K562 (cell line): Measurements from ENCODE around the gene TCEA3. TPM values are rescaled to one million over a fixed set of nuclear protein-coding genes. Genes with fewer than 3 reads are reported as not detected.
A peak's percentile ranks its signal among the peaks of the same experiment; 100 is the strongest.

Experiments
- BMI1 ChIP-seq: fragments of 150-350 bp; IDR thresholded peaks from 2 replicates; pipeline ENCODE4 v1.6.1; 2014; ENCODE audit warnings: low read length
- CBFA2T2 ChIP-seq: fragments of 450-650 bp; conservative IDR thresholded peaks from 2 replicates; pipeline ENCODE4 v1.6.1; 2017; ENCODE audit warnings: mild to moderate bottlenecking
- CCNT2 ChIP-seq: IDR thresholded peaks from 2 replicates; pipeline ENCODE4 v1.6.1; 2011; ENCODE audit warnings: borderline replicate concordance, low read depth, mild to moderate bottlenecking, moderate library complexity, mixed read lengths, low read length; ENCODE audit not compliant: insufficient read length; ENCODE audit errors: extremely low read depth
- CREBBP ChIP-seq: IDR thresholded peaks from one replicate; pipeline ENCODE4 v1.6.1; 2012; ENCODE audit warnings: low read depth, mild to moderate bottlenecking, control low read depth, inconsistent platforms, low read length
- CTBP1 ChIP-seq: fragments of 450-650 bp; IDR thresholded peaks from 2 replicates; pipeline ENCODE4 v1.6.1; 2016; ENCODE audit warnings: borderline replicate concordance
- EP400 ChIP-seq: fragments of 450-650 bp; IDR thresholded peaks from 2 replicates; pipeline ENCODE4 v1.6.1; 2017; ENCODE audit warnings: antibody characterized with exemption, mild to moderate bottlenecking, moderate library complexity
- ETS2 ChIP-seq: IDR thresholded peaks from 2 replicates; pipeline ENCODE4 v1.6.1; 2016; ENCODE audit warnings: borderline replicate concordance, missing genetic modification characterization, mild to moderate bottlenecking, moderate library complexity, missing compliant biosample characterization; ENCODE audit not compliant: poor library complexity, severe bottlenecking
- FOXA3 ChIP-seq, 2 experiments: fragments of 450-650 bp in 1 of 2; sonication (generic) in 1 of 2; formaldehyde crosslinking; IDR thresholded peaks in 1 of 2; conservative IDR thresholded peaks in 1 of 2; 2 replicates each; pipeline versions ENCODE4 v1.4.0 to v1.8.0; 2020 to 2022; ENCODE audit warnings: mild to moderate bottlenecking in 2 of 2, missing genetic modification reagents in 1 of 2
- GABPB1 ChIP-seq: sonication (generic); formaldehyde crosslinking; IDR thresholded peaks from 2 replicates; pipeline ENCODE4 v1.8.0; 2022; ENCODE audit warnings: mild to moderate bottlenecking, missing genetic modification reagents
- HDAC6 ChIP-seq: IDR thresholded peaks from 2 replicates; pipeline ENCODE4 v1.6.1; 2012; ENCODE audit warnings: low read depth, mild to moderate bottlenecking, control low read depth, inconsistent platforms, low read length, moderate library complexity
- IFI16 ChIP-seq: fragments of 250-450 bp; sonication (Bioruptor Pico); IDR thresholded peaks from 2 replicates; pipeline ENCODE4 v2.1.2; 2022; ENCODE audit warnings: mild to moderate bottlenecking, inconsistent platforms
- IRF2 ChIP-seq: sonication (generic); formaldehyde crosslinking; IDR thresholded peaks from 2 replicates; pipeline ENCODE4 v1.8.1; 2022; ENCODE audit warnings: mild to moderate bottlenecking, missing genetic modification reagents
- KDM4B ChIP-seq, 2 experiments: fragments of 450-650 bp in 1 of 2; sonication (generic) in 1 of 2; IDR thresholded peaks; 2 replicates each; pipeline ENCODE4 v1.6.1; 2016 to 2017; ENCODE audit warnings: borderline replicate concordance in 2 of 2, antibody characterized with exemption in 1 of 2, low read depth in 1 of 2, mild to moderate bottlenecking in 1 of 2
- L3MBTL2 ChIP-seq: fragments of 450-650 bp; IDR thresholded peaks from 2 replicates; pipeline ENCODE4 v1.6.1; 2016; ENCODE audit warnings: mild to moderate bottlenecking, moderate library complexity
- MAFG ChIP-seq: fragments of 450-650 bp; conservative IDR thresholded peaks from 2 replicates; pipeline ENCODE4 v1.6.1; 2016; ENCODE audit warnings: missing genetic modification characterization, missing compliant biosample characterization
- MECOM ChIP-seq: fragments of 250-450 bp; sonication (Bioruptor Pico); IDR thresholded peaks from 2 replicates; pipeline ENCODE4 v1.8.0; 2022; ENCODE audit warnings: inconsistent platforms
- MYBL2 ChIP-seq, 2 experiments: fragments of 450-650 bp in 1 of 2; sonication (generic) in 1 of 2; formaldehyde crosslinking in 1 of 2; IDR thresholded peaks; 2 replicates each; pipeline versions ENCODE4 v1.6.1 to v1.8.1; 2017 to 2022; ENCODE audit warnings: borderline replicate concordance in 1 of 2, inconsistent platforms in 1 of 2, low read depth in 1 of 2, mild to moderate bottlenecking in 1 of 2, missing genetic modification reagents in 1 of 2, moderate library complexity in 1 of 2
- NEUROD1 ChIP-seq: fragments of 150-350 bp; IDR thresholded peaks from 2 replicates; pipeline ENCODE4 v1.6.1; 2014; ENCODE audit warnings: borderline replicate concordance, low read length, low read depth; ENCODE audit not compliant: partially characterized antibody
- POLR3G ChIP-seq: IDR thresholded peaks from 2 replicates; pipeline ENCODE4 v1.6.1; 2011; ENCODE audit not compliant: insufficient read length, insufficient replicate concordance; ENCODE audit errors: extremely low read depth
- PTRF ChIP-seq: fragments of 450-650 bp; IDR thresholded peaks from 2 replicates; pipeline ENCODE4 v1.6.1; 2016; ENCODE audit warnings: mild to moderate bottlenecking, missing genetic modification characterization, missing compliant biosample characterization
- TAF7 ChIP-seq: fragments of 450-650 bp; IDR thresholded peaks from 2 replicates; pipeline ENCODE4 v1.6.1; 2016; ENCODE audit warnings: missing genetic modification characterization, missing compliant biosample characterization
- UBTF ChIP-seq, 2 experiments: IDR thresholded peaks; 2 replicates each; pipeline ENCODE4 v1.6.1; 2012; ENCODE audit warnings: improper control_type of control experiment in 2 of 2, low read depth in 2 of 2, low read length in 2 of 2, borderline replicate concordance in 1 of 2
- WHSC1 ChIP-seq: IDR thresholded peaks from one replicate; pipeline ENCODE4 v1.6.1; 2012; ENCODE audit warnings: low read length, control low read depth, inconsistent platforms
- ZNF140 ChIP-seq: fragments of 250-450 bp; sonication (Bioruptor Pico); IDR thresholded peaks from 2 replicates; pipeline ENCODE4 v1.8.0; 2021; ENCODE audit warnings: moderate library complexity, mild to moderate bottlenecking, inconsistent platforms
- ZSCAN29 ChIP-seq: fragments of 450-650 bp; IDR thresholded peaks from 2 replicates; pipeline ENCODE4 v1.6.1; 2017
- polyA plus RNA-seq, 8 experiments: library from polyadenylated mRNA; depleted of rRNA in 4 of 8; stranded (reverse) in 5 of 8; unstranded in 3 of 8; fragments of >200 nt; fragmentation: Nextera tagmentation in 2 of 8; fragmentation: Illumina TruSeq in 1 of 8; extraction: Ambion mirVana in 2 of 8; extraction: Trizol in 1 of 8; gene quantifications; 2 replicates each; pipeline versions ENCODE4 v1.2.1 to v1.2.3, GENCODE V29; 2011 to 2014; ENCODE audit warnings: inconsistent platforms in 1 of 8, missing spikeins in 1 of 8
- total RNA-seq, 7 experiments: library from RNA; depleted of rRNA in 6 of 7; stranded (reverse); fragments of >200 nt in 6 of 7; fragmentation: Illumina TruSeq in 2 of 7; extraction: Trizol in 2 of 7; gene quantifications; 2 replicates each; pipeline versions ENCODE4 v1.2.1 to v1.2.3, GENCODE V29; 2011 to 2021; ENCODE audit warnings: low replicate concordance in 1 of 7

The TCEA3 gene
- total and polyA plus RNA-seq, 9 of the 15 experiments (the other 6 are each of a cell fraction or from before 2014, with no cell fraction given): 0.03 to 0.55 (median 0.36) TPM

GRCh38 chr1:23384312-23385058 lies 40.1 kb downstream of the TCEA3 start (continued):
- TF ChIP-seq IRF2 (CRISPR knock-in tag) (no peak), MYBL2 (IDR thresholded peaks at IDR 0.05; ENCODE audit: low read depth) (no peak), MYBL2 (CRISPR knock-in tag; IDR thresholded peaks at IDR 0.05; ENCODE audit: borderline replicate concordance) (no peak), NEUROD1 (no peak), UBTF (IDR thresholded peaks at IDR 0.05; ENCODE audit: borderline replicate concordance in 1 of 2, low read depth in 2 of 2, low read length in 2 of 2) (no peak), BMI1 (no peak), ZNF140 (no peak), ZSCAN29 (no peak), ETS2 (tag) (no peak), L3MBTL2 (no peak), CBFA2T2 (no peak), CCNT2 (no peak), HDAC6 (no peak), CREBBP (no peak), IFI16 (CRISPR knock-in tag) (no peak), MECOM (CRISPR knock-in tag) (no peak; the same call in 1 of the 2 replicates), MAFG (tag) (0 out of 2 replicates have a peak, but pooled peaks have one; percentile 8), POLR3G (no peak), CTBP1 (peak; percentile 86), EP400 (no peak), GABPB1 (CRISPR knock-in tag) (peak; percentile 43), KDM4B (IDR thresholded peaks at IDR 0.05; ENCODE audit: borderline replicate concordance in 2 of 2, low read depth in 1 of 2) (no peak), WHSC1 (no peak), PTRF (tag) (no peak), TAF7 (tag) (peak; percentile 43; the same call in 1 of the 2 replicates), FOXA3 (CRISPR knock-in tag; conservative IDR thresholded peaks at IDR 0.05 in 1 of 2, IDR thresholded peaks at IDR 0.05 in 1 of 2) (0 out of 4 replicates have a peak, but pooled peaks of 1 of the 2 experiments have one; percentile 41)
